Dermis microvascular lymphatic vessel endothelial cell (primary cell): Measurements from ENCODE around the gene BANK1. TPM values are rescaled to one million over a fixed set of nuclear protein-coding genes. Genes with fewer than 3 reads are reported as not detected.

Source experiments
- DNase-seq, 2 donors: peaks; one replicate each; pipeline versions ENCODE4 v3.0.0 to v3.0.0-alpha.2; 2010; ENCODE audit warnings: low read depth in 2 of 2
- total RNA-seq: library from RNA; depleted of rRNA; stranded (reverse); fragments of >200 nt; gene quantifications from 2 replicates; pipeline ENCODE4 v1.2.1, GENCODE V29; 2014

Gene BANK1
- total RNA-seq: under 0.01 TPM in 2 replicates

- DNase-seq: peak; percentile 1 to 37
These were observed at the start of gene BANK1 for GRCh38 chr4:101790521-101791181. TSS of gene BANK1 (plus strand) at chr4:101790730. CDS start at chr4:101790881, 151 bp downstream.

GRCh38 chr4:101753721-101754120 lies 36.8 kb upstream of the BANK1 start:
- no peak for DNase-seq

GRCh38 chr4:101756181-101756580 lies 34.3 kb upstream of the BANK1 start:
- DNase-seq: no peak

- no peak for DNase-seq
These were observed 29.1 kb upstream of the BANK1 start for GRCh38 chr4:101761405-101761804.

- DNase-seq: no peak
These were observed 28.5 kb upstream of the BANK1 start for GRCh38 chr4:101762025-101762424.

GRCh38 chr4:101762534-101762933 lies 28.0 kb upstream of the BANK1 start:
- no peak for DNase-seq

- no peak for DNase-seq
These were observed 27.0 kb upstream of the BANK1 start for GRCh38 chr4:101763576-101763975.

- no peak for DNase-seq
These were observed 15.7 kb upstream of the BANK1 start for GRCh38 chr4:101774807-101775206.

- no peak for DNase-seq
These were observed 13.1 kb upstream of the BANK1 start for GRCh38 chr4:101777431-101777830.

- DNase-seq: no peak
These were observed 10.2 kb upstream of the BANK1 start for GRCh38 chr4:101780284-101780683.

GRCh38 chr4:101782546-101782945 lies 8.0 kb upstream of the BANK1 start:
- DNase-seq: no peak

- DNase-seq: no peak
These were observed 5.6 kb upstream of the BANK1 start for GRCh38 chr4:101784957-101785356.

- no peak for DNase-seq
These were observed 5.0 kb upstream of the BANK1 start for GRCh38 chr4:101785486-101785885.

- DNase-seq: no peak
These were observed 2.7 kb upstream of the BANK1 start for GRCh38 chr4:101787701-101788316.

GRCh38 chr4:101791182-101791558 lies 640 bp downstream of the BANK1 start:
- no peak for DNase-seq

- no peak for DNase-seq
These were observed 1.6 kb downstream of the BANK1 start for GRCh38 chr4:101792056-101792590.

- no peak for DNase-seq
These were observed 2.9 kb downstream of the BANK1 start for GRCh38 chr4:101793397-101793796.

GRCh38 chr4:101794806-101795205 lies 4.3 kb downstream of the BANK1 start:
- DNase-seq: no peak

GRCh38 chr4:101795704-101796103 lies 5.2 kb downstream of the BANK1 start:
- no peak for DNase-seq

- DNase-seq: no peak
These were observed 11.4 kb downstream of the BANK1 start for GRCh38 chr4:101801958-101802357.

GRCh38 chr4:101806914-101807313 lies 16.4 kb downstream of the BANK1 start:
- DNase-seq: no peak

GRCh38 chr4:101807351-101807750 lies 16.8 kb downstream of the BANK1 start:
- DNase-seq: no peak

GRCh38 chr4:101813604-101814003 lies 23.1 kb downstream of the BANK1 start:
- no peak for DNase-seq
